Omental fat pad (tissue), 4 donors: ENCODE results near the gene UBA1. TPM values are rescaled to one million over a fixed set of nuclear protein-coding genes. Genes with fewer than 3 reads are reported as not detected.
A peak's percentile ranks its signal among the peaks of the same experiment; 100 is the strongest.

ENCODE experiments used
- ATAC-seq: fragments of 150-250 bp; one replicate; pipeline ENCODE4 v1.9.1; 2016; ENCODE audit warnings: mild to moderate bottlenecking, moderate library complexity; ENCODE audit not compliant: low FRiP score
- DNase-seq: peaks from one replicate; pipeline ENCODE4 v3.0.0-alpha.2; 2019; ENCODE audit warnings: low spot score
- CTCF ChIP-seq, 3 donors: fragments of 450-650 bp; IDR thresholded peaks; one replicate each; pipeline ENCODE4 v1.5.1; 2016 to 2017; ENCODE audit warnings: antibody characterized with exemption in 3 of 3, mild to moderate bottlenecking in 3 of 3, moderate library complexity in 2 of 3
- total RNA-seq, 4 donors: library from RNA; depleted of rRNA; stranded (reverse); fragments of >200 nt; gene quantifications; one replicate each; pipeline ENCODE4 v1.1.0, GENCODE V29; 2016

Gene UBA1
- total RNA-seq, 4 donors from 2014 or later, result 132 to 158 (median 148) TPM

GRCh38 chrX:47196098-47196497 is 2.5 kb downstream of the UBA1 start:
- no peak for TF ChIP-seq CTCF (IDR thresholded peaks at IDR 0.05)
- DNase-seq (no peak), ATAC-seq (no peak)

DNA sequence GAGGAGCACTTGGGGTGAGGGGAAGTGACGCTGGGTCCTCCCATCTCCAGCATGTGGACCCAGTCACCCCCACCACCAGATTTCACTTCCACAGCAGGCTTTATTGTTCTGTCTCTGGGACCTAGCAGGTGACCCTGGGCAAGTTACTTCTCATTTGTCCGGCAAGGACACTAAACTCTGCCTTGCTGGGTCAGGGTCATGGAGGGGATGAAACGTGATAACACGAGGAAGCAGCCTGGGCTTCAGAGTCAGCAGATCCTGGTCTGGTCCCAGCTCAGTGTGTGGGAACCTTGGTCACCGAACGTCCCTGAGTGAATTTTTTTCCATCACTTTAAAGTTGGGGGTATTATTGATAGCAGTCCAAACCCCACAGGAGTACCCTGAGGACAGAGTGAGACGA is 3.9 kb downstream of the UBA1 start:
- ATAC-seq (no peak), DNase-seq (no peak)
- no peak for TF ChIP-seq CTCF (IDR thresholded peaks at IDR 0.05)

DNA sequence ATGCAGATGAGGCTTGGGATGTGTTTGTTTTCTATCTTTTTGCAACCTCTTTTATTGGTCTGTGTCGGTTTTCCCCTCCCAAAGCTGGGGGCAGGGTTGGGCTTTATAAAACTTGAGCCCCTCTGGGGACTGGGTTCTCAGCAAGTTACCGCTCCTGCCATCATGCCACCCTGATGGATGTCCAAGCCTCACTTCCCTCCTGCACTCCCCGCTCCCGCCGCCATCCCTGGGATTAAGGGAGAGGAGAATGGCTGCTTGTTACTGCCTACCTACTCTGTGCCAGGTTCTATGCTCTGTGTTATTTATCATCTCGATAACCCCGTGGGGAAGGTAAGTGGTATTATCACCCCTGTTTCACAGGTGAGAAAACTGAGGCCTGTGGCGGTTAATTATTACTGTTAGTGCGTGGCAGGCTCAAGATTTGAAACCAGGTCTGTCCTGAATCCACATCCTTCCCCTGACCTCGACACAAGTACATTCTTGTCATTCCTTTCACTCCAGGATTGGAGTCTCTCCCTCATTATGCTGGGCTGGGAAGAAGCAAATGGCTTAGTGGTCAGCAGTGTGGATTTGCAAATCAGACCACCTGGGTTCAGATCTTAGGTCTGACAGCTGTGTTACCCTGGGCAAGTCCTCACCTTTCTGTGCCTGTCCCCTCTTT is 4.5 kb downstream of the UBA1 start:
- ATAC-seq (no peak), DNase-seq (no peak)
- no peak for TF ChIP-seq CTCF (IDR thresholded peaks at IDR 0.05)

- DNase-seq (no peak), ATAC-seq (no peak)
- no peak for TF ChIP-seq CTCF (IDR thresholded peaks at IDR 0.05)
These were observed 5.1 kb downstream of the UBA1 start for GRCh38 chrX:47198687-47199080.

GRCh38 chrX:47199286-47199685 is 5.7 kb downstream of the UBA1 start:
- ATAC-seq, result no peak
- DNase-seq, result no peak
- TF ChIP-seq CTCF (IDR thresholded peaks at IDR 0.05), result no peak

- no peak for TF ChIP-seq CTCF (IDR thresholded peaks at IDR 0.05)
- ATAC-seq (peak; percentile 76), DNase-seq (no peak)
These were observed 6.9 kb downstream of the UBA1 start for GRCh38 chrX:47200385-47201150.
